ENCODE results near the gene TMEM263. TPM values are rescaled to one million over a fixed set of nuclear protein-coding genes. Genes with fewer than 3 reads are reported as not detected.

TMEM263 gene
- total and polyA plus RNA-seq, 8 donors, result 42.7 to 94.8 (median 80.2) TPM

DNA sequence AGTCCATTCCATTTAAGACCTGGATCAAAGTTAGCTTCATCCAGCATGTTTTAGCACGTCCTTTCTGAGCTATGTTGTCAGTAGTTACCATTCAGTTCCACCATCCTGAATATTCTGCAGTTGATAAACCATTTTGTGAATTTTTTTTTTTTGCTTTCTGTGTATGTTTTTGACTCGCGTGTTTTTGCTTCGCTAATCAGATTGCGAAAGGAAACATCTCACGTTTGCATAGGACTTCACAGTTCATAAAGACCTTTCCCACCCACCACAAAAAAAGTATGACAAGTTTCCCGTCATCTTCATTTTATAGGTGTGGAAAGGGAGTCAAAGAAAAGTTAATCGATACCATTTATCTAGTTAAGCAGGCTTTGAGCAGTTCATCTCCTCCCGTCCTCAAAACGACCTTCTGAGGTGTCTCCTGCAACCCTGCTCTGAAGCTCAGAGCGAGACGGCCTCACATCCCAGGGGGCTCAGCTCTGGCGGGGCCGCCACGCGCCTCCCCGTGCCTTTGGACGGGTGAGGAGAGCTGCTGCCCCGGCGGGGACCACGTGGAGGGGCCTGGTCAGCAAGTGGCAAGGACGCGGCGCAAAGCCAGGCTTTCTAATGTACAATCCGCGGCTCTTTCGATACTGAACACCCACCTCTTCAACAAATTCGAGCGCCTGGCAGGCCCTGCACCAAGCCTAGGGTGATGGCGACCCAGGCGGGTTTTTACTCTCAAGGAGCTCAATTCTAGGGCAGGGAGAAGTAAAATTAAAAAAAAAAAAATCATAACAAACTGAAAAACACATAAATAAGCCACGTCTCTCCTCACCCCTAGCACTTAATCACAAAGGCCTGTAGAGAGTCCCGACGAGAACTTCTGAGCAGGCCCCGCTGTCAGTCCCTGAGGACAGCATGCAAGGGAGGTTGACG lies 988 bp upstream of the TMEM263 start:
- DNase-seq, result peak; percentile 26 to 79 (median 36)
- Histone ChIP-seq H3K9me3 (no peaks in the 10 kb centered on the region), H3K4me1 (peaks cover 11 to 15% of the 10 kb centered on the region in 2 donors), H3K4me3 (peak overlapping the region; percentile 81 to 88), H3K27ac (peak overlapping the region; percentile 91 to 98), H3K36me3 (no peaks in the 10 kb centered on the region), H3K27me3 (peaks cover 0 to 11% of the 10 kb centered on the region in 2 donors)
- ATAC-seq, result peak; percentile 0
- TF ChIP-seq, protein P1, sequence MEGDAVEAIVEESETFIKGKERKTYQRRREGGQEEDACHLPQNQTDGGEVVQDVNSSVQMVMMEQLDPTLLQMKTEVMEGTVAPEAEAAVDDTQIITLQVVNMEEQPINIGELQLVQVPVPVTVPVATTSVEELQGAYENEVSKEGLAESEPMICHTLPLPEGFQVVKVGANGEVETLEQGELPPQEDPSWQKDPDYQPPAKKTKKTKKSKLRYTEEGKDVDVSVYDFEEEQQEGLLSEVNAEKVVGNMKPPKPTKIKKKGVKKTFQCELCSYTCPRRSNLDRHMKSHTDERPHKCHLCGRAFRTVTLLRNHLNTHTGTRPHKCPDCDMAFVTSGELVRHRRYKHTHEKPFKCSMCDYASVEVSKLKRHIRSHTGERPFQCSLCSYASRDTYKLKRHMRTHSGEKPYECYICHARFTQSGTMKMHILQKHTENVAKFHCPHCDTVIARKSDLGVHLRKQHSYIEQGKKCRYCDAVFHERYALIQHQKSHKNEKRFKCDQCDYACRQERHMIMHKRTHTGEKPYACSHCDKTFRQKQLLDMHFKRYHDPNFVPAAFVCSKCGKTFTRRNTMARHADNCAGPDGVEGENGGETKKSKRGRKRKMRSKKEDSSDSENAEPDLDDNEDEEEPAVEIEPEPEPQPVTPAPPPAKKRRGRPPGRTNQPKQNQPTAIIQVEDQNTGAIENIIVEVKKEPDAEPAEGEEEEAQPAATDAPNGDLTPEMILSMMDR (IDR thresholded peaks at IDR 0.05), result no peak
- intact Hi-C loops (cut with DNase I), result no loop called here

DNA sequence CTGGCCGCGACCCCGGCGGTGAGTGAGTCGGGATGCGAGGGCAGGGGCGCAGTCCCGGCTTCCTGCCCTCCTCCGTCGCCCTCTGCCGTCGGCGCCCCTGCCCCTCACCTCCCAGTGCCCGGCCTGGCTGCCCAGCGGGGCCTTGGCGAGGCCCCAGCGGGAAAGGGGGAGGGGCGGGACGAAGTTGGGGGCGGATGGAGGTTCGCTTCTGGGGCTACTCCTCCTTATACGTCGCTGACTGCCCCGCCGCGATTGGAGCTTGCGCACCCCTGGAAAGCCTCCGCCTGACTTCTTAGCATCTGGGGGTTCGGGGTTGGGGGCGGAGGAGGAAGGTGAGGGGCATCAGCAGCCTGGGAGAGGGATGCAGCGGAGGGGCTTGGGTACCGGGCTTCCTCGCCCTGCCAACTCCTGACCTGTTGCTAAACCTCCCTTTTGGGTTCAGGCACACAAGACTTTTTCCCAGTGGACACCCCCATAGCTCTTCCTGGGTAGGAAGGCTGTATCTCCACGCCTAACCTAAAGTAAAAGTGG lies 406 bp downstream of the TMEM263 start:
- H3K4me3 ChIP-seq, result peak overlapping the region; percentile 81 to 88
- peaks cover 11 to 15% of the 10 kb centered on the region in 2 donors for H3K4me1 ChIP-seq
- no peaks in the 10 kb centered on the region for H3K36me3 ChIP-seq
- H3K27me3 ChIP-seq, result peaks cover 0 to 11% of the 10 kb centered on the region in 2 donors
- intact Hi-C loops (cut with DNase I), result no loop called here
- DNase-seq (peak; percentile 76 to 87 (median 82)), ATAC-seq (peak; percentile 56)
- TF ChIP-seq, protein P1 (IDR thresholded peaks at IDR 0.05), result no peak
- H3K9me3 ChIP-seq, result no peaks in the 10 kb centered on the region
- peak overlapping the region; percentile 91 to 98 for H3K27ac ChIP-seq

DNA sequence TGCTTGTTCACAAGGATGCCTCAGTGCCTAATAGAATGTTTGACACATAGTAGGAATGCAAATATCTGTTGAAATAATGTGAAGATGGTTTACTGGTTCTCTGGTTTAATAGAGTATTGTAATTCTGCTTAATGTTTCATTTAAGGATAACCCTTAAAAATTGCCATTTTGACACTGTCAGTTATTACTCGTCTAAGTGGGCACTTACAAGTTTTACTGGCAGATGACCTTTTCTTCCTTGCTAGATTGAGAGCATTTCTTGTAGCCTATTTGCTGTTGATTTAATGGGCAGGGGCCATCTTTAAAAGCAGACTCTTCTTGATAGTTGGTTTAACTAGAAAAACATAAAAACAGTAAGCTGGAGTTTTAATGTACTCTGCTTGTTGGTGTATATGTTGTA lies 1.9 kb downstream of the TMEM263 start:
- peaks cover 0 to 11% of the 10 kb centered on the region in 2 donors for H3K27me3 ChIP-seq
- peak overlapping the region; percentile 81 to 88 for H3K4me3 ChIP-seq
- intact Hi-C loops (cut with DNase I), result no loop called here
- H3K36me3 ChIP-seq, result no peaks in the 10 kb centered on the region
- ATAC-seq, result no peak
- DNase-seq, result no peak
- peaks cover 11 to 15% of the 10 kb centered on the region in 2 donors for H3K4me1 ChIP-seq
- peak overlapping the region in 1 of 2 donors; percentile 15 for H3K27ac ChIP-seq
- TF ChIP-seq, protein P1 (IDR thresholded peaks at IDR 0.05), result no peak
- no peaks in the 10 kb centered on the region for H3K9me3 ChIP-seq

DNA sequence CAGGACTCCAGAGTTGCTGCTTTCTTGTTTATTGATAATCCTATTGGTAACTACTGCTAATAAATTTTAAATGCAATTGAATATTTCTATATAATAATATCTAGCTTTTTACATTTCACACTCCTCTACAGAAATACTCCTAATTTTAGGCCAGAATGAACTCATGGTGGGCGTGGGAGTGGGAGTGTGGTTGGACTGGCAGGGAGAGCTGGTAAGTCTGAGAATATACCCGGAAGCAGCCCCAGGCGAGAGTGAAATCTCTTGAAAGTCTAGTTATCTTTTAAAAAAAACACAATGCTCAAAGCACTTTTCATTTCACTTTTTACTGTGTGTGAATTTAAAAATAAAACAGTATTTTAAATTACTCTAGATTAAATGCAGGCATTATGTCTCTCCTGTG lies 4.7 kb downstream of the TMEM263 start:
- peaks cover 0 to 8% of the 10 kb centered on the region in 2 donors for H3K36me3 ChIP-seq
- no peak for DNase-seq

More for the DNA sequence above, 4.7 kb downstream of the TMEM263 start:
- H3K27me3 ChIP-seq, result peaks cover 0 to 2% of the 10 kb centered on the region in 2 donors
- TF ChIP-seq, protein P1 (IDR thresholded peaks at IDR 0.05), result no peak
- H3K9me3 ChIP-seq, result no peaks in the 10 kb centered on the region
- peaks cover 11 to 15% of the 10 kb centered on the region in 2 donors for H3K4me1 ChIP-seq
- no peak for ATAC-seq
- no peak overlapping the region for H3K27ac ChIP-seq
- intact Hi-C loops (cut with DNase I), result no loop called here
- no peak overlapping the region for H3K4me3 ChIP-seq

All from left lung (tissue), 10 donors.